Muscle of back (tissue), 11 donors: ENCODE measurements around the gene UBE2U. TPM values are rescaled to one million over a fixed set of nuclear protein-coding genes. Genes with fewer than 3 reads are reported as not detected.

ENCODE experiments used
- DNase-seq, 3 donors: peaks; one replicate each; pipeline versions ENCODE4 v3.0.0 to v3.0.0-alpha.2; 2013
- polyA plus RNA-seq, 10 donors: library from polyadenylated mRNA; unstranded; fragments of 120-200 nt; gene quantifications; one replicate each; pipeline ENCODE4 v1.2.1, GENCODE V29; 2013; ENCODE audit not compliant: insufficient read length in 10 of 10

The UBE2U gene
- polyA plus RNA-seq, 10 donors, result not detected

DNA sequence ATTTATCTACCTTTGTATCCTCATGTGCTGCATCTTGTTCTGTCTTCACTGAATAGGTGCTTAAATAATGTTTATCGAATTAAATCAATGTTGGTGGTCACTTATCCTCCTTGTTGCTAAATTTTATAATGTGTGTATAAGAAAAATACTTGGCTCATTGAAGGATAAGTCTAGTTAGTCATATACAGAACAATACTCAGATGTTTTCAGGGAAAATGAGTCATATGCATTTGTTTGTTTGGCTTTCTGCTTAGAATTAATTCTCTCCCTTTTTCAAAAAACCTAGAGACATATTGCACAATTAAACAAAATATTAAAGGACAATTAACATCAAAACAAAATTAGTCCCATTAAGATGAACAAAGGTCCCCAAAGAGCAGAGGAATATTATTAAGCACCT lies 89.0 kb downstream of the UBE2U start:
- DNase-seq, result no peak

DNA sequence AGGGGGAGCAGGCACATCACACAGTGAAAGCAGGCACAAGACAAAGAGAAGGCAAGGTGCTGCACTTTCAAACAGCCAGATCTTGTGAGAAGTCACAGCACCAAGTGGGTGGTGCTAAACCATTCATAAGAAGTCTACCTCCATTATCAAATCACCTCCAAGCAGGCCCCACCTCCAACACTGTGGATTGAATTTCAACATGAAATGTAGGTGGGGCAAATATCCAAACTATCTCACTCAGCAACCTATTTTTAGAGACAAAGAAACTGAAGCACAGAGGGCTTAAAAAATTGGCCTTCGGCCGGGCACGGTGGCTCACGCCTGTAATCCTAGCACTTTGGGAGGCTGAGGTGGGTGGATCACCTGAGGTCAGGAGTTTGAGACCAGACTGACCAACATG lies 90.4 kb downstream of the UBE2U start:
- DNase-seq, result no peak

DNA sequence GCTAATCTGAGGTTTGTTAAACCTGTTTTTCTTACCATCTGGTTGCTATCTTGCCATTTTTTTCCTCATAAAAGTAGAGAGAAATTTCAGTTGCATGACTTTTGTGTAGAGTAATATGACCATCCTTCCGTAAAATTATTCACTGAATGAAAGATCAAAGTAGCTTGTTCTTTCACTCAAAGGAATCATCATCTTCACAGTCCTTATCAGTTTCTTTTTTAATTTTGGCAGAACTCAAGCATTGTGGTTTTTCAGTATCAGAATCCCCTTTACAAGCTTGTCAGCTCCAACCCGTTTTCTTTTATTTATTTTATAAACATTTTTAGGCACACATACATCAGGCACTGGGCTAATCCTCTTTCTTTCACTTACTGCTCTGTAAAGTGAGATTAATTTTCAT lies 91.7 kb downstream of the UBE2U start:
- DNase-seq, result no peak

DNA sequence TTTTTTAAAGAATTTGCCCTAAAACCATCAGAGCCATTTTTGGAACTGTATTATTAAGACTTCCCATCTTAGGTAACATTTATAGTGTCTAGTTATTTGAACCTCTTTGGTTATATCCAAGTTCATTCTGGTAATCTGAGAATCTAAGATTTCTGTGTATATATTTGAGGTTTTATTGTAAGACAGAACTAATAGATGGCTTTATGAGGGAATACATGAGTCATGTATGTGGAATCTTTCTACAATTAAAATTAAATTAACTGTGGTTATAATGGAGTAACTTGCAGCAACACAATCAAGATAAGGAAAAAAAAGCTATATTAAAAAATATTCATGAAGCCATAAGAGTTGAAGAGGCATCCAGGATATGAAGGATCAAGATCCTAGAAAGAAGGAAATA lies 92.1 kb downstream of the UBE2U start:
- DNase-seq, result no peak

DNA sequence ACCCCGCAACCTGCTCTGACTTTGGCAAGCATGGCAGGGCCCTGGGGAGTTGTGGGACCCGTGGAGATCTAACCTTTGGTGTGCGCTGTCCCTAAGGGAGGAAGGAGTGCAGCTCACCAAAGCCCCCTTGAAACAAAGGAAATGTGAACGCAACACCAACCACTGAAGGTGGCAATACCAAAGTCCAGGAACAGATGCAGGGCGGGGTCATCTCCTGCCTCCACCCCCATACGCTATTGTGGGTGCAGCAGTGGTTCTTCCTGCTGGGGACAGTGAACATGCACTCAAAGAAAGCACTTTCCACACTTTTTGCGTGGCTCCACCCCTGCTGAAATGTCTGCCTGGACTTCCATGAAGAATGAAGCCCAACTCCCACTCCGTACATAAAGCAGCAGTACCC lies 93.0 kb downstream of the UBE2U start:
- no peak for DNase-seq

DNA sequence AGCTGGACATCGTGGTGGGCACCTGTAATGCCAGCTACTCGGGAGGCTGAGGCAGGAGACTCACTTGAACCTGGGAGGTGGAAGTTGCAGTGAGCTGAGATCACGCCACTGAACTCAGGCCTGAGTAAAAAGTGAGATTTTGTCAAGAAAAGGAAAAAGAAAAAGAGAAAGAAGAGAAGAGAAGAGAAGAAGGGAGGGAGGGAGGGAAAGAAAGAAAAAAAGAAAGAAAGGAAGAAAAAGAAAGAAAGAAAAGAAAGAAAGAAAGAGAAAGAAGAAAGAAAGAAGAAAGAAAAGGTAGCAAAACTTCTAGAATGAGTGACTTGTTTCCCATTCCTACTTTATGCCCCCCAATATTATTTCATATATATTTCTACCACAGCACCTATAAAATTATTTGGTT lies 98.8 kb downstream of the UBE2U start:
- no peak for DNase-seq

DNA sequence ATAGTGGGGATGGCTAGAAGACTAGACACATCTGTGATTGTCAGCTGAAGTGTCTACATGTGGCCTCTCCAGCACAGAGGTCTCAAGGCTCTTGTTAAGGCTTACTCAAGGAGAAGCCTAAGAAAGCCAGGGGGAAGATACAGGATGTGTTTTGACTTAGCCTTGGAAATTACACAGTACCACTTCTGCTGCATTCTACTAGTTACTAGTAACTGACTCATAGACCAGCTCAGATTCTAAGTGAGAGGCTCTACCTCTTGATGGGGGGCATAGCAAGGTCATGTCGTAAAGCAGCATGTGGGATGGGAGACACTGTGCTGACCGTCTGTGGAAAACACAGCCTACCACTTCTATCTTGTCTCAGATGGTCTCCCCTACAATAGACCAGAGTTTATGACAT lies 99.5 kb downstream of the UBE2U start:
- DNase-seq, result peak in 1 of 3 donors; percentile 34

DNA sequence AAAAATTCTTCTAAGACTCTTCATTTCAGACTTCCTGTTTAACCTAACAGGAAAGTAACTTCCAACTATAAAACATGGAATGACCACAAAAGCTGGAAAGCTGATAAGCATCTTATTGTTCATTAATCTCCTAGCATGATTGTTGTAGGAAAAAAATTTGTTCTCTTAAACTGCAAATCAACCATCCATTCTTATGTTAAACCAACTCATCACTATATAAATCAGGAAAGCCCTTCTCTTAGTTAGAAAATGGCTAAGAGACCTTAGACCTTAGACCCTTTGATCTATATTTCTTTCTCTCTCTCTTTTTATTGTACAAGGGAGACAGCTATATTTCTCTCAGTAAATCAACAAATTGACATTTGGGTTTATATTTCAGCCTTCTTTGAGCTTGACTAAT lies 101.4 kb downstream of the UBE2U start:
- no peak for DNase-seq

DNA sequence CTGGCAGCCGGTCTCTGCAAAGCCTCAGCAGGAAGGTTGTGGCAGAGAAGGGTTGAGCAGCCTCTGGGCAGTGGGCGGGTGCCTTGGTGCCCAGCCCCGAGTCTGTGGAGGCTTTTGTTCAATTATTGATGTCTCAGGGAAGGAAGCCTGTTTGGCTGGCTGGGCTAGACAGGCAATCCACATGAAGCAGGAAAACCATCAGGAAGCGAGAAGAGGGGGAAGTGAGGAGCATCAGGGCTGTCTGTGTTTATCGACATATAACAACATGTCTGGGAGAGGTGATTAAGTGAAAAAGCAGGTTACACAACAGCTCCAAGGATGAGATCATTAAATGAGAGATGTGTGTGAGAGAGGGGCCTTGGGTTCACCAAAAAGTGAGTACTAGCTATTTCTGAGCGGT lies 105.4 kb downstream of the UBE2U start:
- no peak for DNase-seq

DNA sequence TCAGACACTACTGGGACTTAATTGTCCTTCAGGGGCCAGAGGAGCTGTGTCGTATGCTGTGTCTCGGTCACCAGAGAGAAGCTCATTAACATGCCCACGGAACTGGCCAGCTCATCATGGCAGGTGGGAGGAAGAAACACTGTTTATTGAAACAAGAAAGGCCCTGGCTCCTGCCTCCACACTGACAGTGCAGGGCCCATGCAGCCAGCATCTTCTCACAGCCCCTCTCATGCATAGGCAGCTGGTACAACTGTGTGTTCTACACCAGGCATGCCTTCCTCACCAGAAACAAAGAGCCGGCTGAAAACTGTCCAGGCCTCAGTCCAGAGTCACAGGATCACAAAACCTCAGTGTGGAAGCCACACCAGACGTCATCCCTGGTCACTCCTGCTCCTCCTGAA lies 106.0 kb downstream of the UBE2U start:
- no peak for DNase-seq

DNA sequence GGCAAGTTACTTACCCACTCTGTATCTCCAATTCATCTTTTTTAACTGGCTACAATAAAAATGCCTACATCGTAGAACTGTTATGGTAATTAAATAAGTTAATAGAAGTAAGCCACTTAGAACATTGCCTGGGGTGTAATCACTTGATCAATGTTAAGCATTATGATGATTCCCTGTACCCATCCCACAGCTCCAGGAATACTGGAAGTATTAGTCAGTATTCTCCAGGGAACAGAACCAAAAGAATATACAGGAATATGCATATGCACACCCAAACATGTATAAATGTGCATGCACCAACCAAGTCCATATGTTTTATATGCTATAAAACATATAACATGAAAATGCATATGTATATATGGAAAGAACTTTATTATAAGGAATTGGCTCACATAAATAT lies 107.3 kb downstream of the UBE2U start:
- no peak for DNase-seq

DNA sequence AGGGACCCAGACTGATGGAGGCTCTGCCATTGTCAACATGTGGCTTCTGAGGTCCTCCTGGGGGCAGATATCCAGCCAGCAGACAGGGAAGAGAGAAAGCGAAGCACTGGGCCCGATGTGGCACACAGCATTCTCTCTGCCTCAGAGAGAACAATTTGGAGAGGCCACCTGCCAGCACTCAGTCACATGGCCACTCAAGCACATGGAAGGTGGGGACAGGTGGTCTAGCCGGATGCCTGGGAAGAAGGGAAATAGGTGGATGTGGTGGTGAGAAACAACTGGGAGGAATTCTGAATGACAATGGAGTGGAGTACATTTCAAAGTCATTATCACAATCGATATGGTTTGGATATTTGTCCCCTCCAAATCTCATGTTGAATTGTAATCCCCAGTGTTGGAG lies 109.0 kb downstream of the UBE2U start:
- DNase-seq, result no peak

DNA sequence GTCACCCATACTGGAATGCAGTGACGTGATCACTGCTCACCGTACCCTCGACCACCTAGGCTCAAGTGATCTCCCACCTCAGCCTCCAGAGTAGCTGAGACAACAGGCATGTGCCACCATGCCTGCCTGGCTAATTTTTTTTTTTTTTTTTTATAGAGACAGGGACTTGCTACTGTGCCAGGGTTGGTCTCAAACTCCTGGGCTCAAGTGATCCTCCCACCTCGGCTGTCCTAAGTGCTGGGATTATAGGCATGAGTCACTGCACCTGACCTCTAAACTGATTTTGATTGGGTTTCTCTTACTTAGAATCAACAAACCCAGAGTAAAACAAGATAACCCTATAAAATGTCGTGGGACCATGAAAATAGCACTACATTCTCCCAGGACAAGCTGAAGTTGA lies 112.0 kb downstream of the UBE2U start:
- DNase-seq, result no peak
